Effector memory CD4-positive, alpha-beta T cell (primary cell): ENCODE data around the gene CNN3.
"Not testable (repeated sequence)": the region's sequence is repeated elsewhere in the genome, so short reads cannot be mapped to it uniquely, and the experiment has no call there.

Source experiments
- DNase-seq, 3 donors: peaks; one replicate each; pipeline ENCODE4 v3.0.0-alpha.2; 2020
- H3K27ac ChIP-seq: 2 replicates; pipeline ENCODE4 v1.7.0; 2013; ENCODE audit warnings: mild to moderate bottlenecking, low read length, moderate library complexity; ENCODE audit not compliant: insufficient read depth, poor library complexity, severe bottlenecking
- H3K27me3 ChIP-seq: replicated peaks from 2 replicates; pipeline ENCODE4 v1.7.0; 2013; ENCODE audit warnings: mild to moderate bottlenecking, low read length; ENCODE audit not compliant: insufficient read depth, control insufficient read depth, poor library complexity, severe bottlenecking
- H3K36me3 ChIP-seq: 2 replicates; pipeline ENCODE4 v1.7.0; 2013; ENCODE audit warnings: mild to moderate bottlenecking, low read length, moderate library complexity; ENCODE audit not compliant: control insufficient read depth, insufficient read depth
- H3K4me1 ChIP-seq: 2 replicates; pipeline ENCODE4 v1.7.0; 2013; ENCODE audit warnings: low read length, mild to moderate bottlenecking; ENCODE audit not compliant: control insufficient read depth, insufficient read depth, poor library complexity, severe bottlenecking
- H3K4me3 ChIP-seq: 2 replicates; pipeline ENCODE4 v1.7.0; 2013; ENCODE audit warnings: low read length, low read depth, mild to moderate bottlenecking; ENCODE audit not compliant: insufficient read depth, poor library complexity, severe bottlenecking
- H3K9me3 ChIP-seq: 2 replicates; pipeline ENCODE4 v1.7.0; 2013; ENCODE audit warnings: mild to moderate bottlenecking, low read length, moderate library complexity; ENCODE audit not compliant: control insufficient read depth

Gene CNN3

GRCh38 chr1:94951046-94951445, 24.1 kb upstream of the CNN3 start:
- no peak overlapping the region for H3K4me3 ChIP-seq
- no peaks in the 10 kb centered on the region for H3K9me3 ChIP-seq
- no peaks in the 10 kb centered on the region for H3K4me1 ChIP-seq
- no peaks in the 10 kb centered on the region for H3K27me3 ChIP-seq
- H3K36me3 ChIP-seq: no peaks in the 10 kb centered on the region
- no peak for DNase-seq
- H3K27ac ChIP-seq: no peak overlapping the region

- Histone ChIP-seq H3K27ac (no peak overlapping the region), H3K4me3 (no peak overlapping the region), H3K9me3 (no peaks in the 10 kb centered on the region), H3K36me3 (no peaks in the 10 kb centered on the region), H3K4me1 (no peaks in the 10 kb centered on the region), H3K27me3 (no peaks in the 10 kb centered on the region)
- DNase-seq: no peak
These were observed 23.1 kb upstream of the CNN3 start for GRCh38 chr1:94949681-94950661.

GRCh38 chr1:94947437-94947836, 20.5 kb upstream of the CNN3 start:
- DNase-seq: no peak
- H3K27ac ChIP-seq: no peak overlapping the region

GRCh38 chr1:94946886-94947285, 20.0 kb upstream of the CNN3 start:
- Histone ChIP-seq H3K9me3 (no peaks in the 10 kb centered on the region), H3K4me3 (no peak overlapping the region), H3K27me3 (no peaks in the 10 kb centered on the region), H3K36me3 (no peaks in the 10 kb centered on the region), H3K27ac (no peak overlapping the region), H3K4me1 (no peaks in the 10 kb centered on the region)
- no peak for DNase-seq

More at GRCh38 chr1:94947437-94947836, 20.5 kb upstream of the CNN3 start:
- Histone ChIP-seq H3K27me3 (no peaks in the 10 kb centered on the region), H3K36me3 (no peaks in the 10 kb centered on the region), H3K9me3 (no peaks in the 10 kb centered on the region), H3K4me3 (no peak overlapping the region), H3K4me1 (no peaks in the 10 kb centered on the region)

- no peak for DNase-seq
- no peaks in the 10 kb centered on the region for H3K4me1 ChIP-seq
- H3K36me3 ChIP-seq: no peaks in the 10 kb centered on the region
- H3K4me3 ChIP-seq: no peak overlapping the region
- H3K9me3 ChIP-seq: no peaks in the 10 kb centered on the region
- no peak overlapping the region for H3K27ac ChIP-seq
- H3K27me3 ChIP-seq: no peaks in the 10 kb centered on the region
These were observed 15.5 kb upstream of the CNN3 start for GRCh38 chr1:94942171-94943128.

GRCh38 chr1:94941480-94941879, 14.6 kb upstream of the CNN3 start:
- H3K27ac ChIP-seq, DNase-seq, H3K27me3 ChIP-seq, H3K9me3 ChIP-seq, H3K36me3 ChIP-seq, H3K4me3 ChIP-seq, H3K4me1 ChIP-seq: not testable (repeated sequence)

GRCh38 chr1:94940738-94941137, 13.8 kb upstream of the CNN3 start:
- Histone ChIP-seq H3K4me3 (no peak overlapping the region), H3K27me3 (no peaks in the 10 kb centered on the region), H3K36me3 (no peaks in the 10 kb centered on the region), H3K9me3 (no peaks in the 10 kb centered on the region), H3K27ac (no peak overlapping the region), H3K4me1 (no peaks in the 10 kb centered on the region)
- no peak for DNase-seq

- H3K4me1 ChIP-seq: no peaks in the 10 kb centered on the region
- no peak overlapping the region for H3K4me3 ChIP-seq
- no peaks in the 10 kb centered on the region for H3K27me3 ChIP-seq
- no peaks in the 10 kb centered on the region for H3K36me3 ChIP-seq
- H3K27ac ChIP-seq: no peak overlapping the region
- H3K9me3 ChIP-seq: no peaks in the 10 kb centered on the region
- DNase-seq: no peak
These were observed 10.9 kb upstream of the CNN3 start for GRCh38 chr1:94937820-94938219.

GRCh38 chr1:94936861-94937620, 10.1 kb upstream of the CNN3 start:
- H3K4me1 ChIP-seq: no peaks in the 10 kb centered on the region
- H3K4me3 ChIP-seq: no peak overlapping the region
- no peaks in the 10 kb centered on the region for H3K36me3 ChIP-seq
- H3K27ac ChIP-seq: no peak overlapping the region
- H3K27me3 ChIP-seq: no peaks in the 10 kb centered on the region
- DNase-seq: no peak
- H3K9me3 ChIP-seq: no peaks in the 10 kb centered on the region
